Endothelial cell of umbilical vein (primary cell): ENCODE measurements around the gene ADAMTS6. TPM values are rescaled to one million over a fixed set of nuclear protein-coding genes. Genes with fewer than 3 reads are reported as not detected.
A peak's percentile ranks its signal among the peaks of the same experiment; 100 is the strongest.

ENCODE experiments used
- BruUV-seq: library from RNA; stranded (reverse); fragments of 400-500 nt; replicated peaks from 2 replicates; lab custom pipeline; 2021; lab: Mats Ljungman, UMichigan
- CTCF ChIA-PET: fragments of 300-600, 350-600 bp; sonication (Branson Sonifier 250); formaldehyde crosslinking; loops from one replicate; lab custom pipeline; 2021; ENCODE audit warnings: antibody characterized with exemption, inconsistent platforms; lab: Charles Lee
- POLR2A ChIA-PET: fragments of 300-600, 350-600 bp; sonication (Branson Sonifier 250); formaldehyde crosslinking; loops from one replicate; lab custom pipeline; 2021; ENCODE audit warnings: antibody characterized with exemption, inconsistent platforms; lab: Charles Lee
- DNase-seq: peaks from one replicate; pipeline ENCODE4 v3.0.0-alpha.2; 2011; ENCODE audit warnings: low read depth, low spot score
- FAIRE-seq: peaks from 2 replicates; lab custom pipeline; 2011; peaks lifted over from hg19 to GRCh38; lab: Jason Lieb, UNC
- H2AFZ ChIP-seq: 2 replicates; pipeline ENCODE4 v1.6.0; 2012; ENCODE audit warnings: low read depth, low read length, control low read depth, inconsistent platforms
- H3K27ac ChIP-seq: 2 replicates; pipeline ENCODE4 v1.5.1; 2011; ENCODE audit warnings: low read depth, mild to moderate bottlenecking, control low read depth, low read length, moderate library complexity; ENCODE audit not compliant: insufficient read depth
- H3K27me3 ChIP-seq, 2 experiments: 2 replicates each; pipeline versions ENCODE4 v1.6.0 to v1.6.1; 2011; ENCODE audit warnings: low read length in 2 of 2, mixed read lengths in 1 of 2; ENCODE audit not compliant: control insufficient read depth in 2 of 2, insufficient read depth in 2 of 2
- H3K36me3 ChIP-seq, 2 experiments: 2 replicates in 1 of 2; 3 replicates in 1 of 2; pipeline ENCODE4 v1.5.1; 2011; ENCODE audit warnings: low read length in 2 of 2, mild to moderate bottlenecking in 1 of 2, moderate library complexity in 1 of 2; ENCODE audit not compliant: control insufficient read depth in 2 of 2, insufficient read depth in 2 of 2; ENCODE audit errors: extremely low read depth in 1 of 2
- H3K4me1 ChIP-seq: 3 replicates; pipeline ENCODE4 v1.5.1; 2011; ENCODE audit warnings: mild to moderate bottlenecking, low read length; ENCODE audit not compliant: control insufficient read depth, insufficient read depth; ENCODE audit errors: extremely low read depth
- H3K4me2 ChIP-seq: 2 replicates; pipeline ENCODE4 v1.6.1; 2011; ENCODE audit warnings: low read length, control low read depth, mixed read lengths; ENCODE audit not compliant: insufficient read depth
- H3K4me3 ChIP-seq, 3 experiments: fragments of 200-600 bp in 1 of 3; sonication (generic), shearing (Covaris generic) in 1 of 3; replicated peaks in 1 of 3; 2 replicates each; pipeline ENCODE4 v1.5.1; 2011 to 2016; ENCODE audit warnings: control low read depth in 3 of 3, low read length in 3 of 3, mild to moderate bottlenecking in 2 of 3, inconsistent platforms in 1 of 3, low read depth in 1 of 3, moderate library complexity in 1 of 3; ENCODE audit not compliant: insufficient read depth in 1 of 3
- H3K79me2 ChIP-seq: 2 replicates; pipeline ENCODE4 v1.6.0; 2012; ENCODE audit warnings: low read length, inconsistent platforms; ENCODE audit not compliant: control insufficient read depth, insufficient read depth
- H3K9ac ChIP-seq: replicated peaks from 2 replicates; pipeline ENCODE3; 2011; ENCODE audit warnings: low read length, control low read depth; ENCODE audit not compliant: insufficient read depth; ENCODE audit errors: extremely low read depth
- H3K9me1 ChIP-seq: replicated peaks from 3 replicates; pipeline ENCODE4 v1.6.0; 2011; ENCODE audit warnings: mild to moderate bottlenecking, low read length; ENCODE audit not compliant: control insufficient read depth, insufficient read depth; ENCODE audit errors: extremely low read depth
- H3K9me3 ChIP-seq: replicated peaks from 2 replicates; pipeline ENCODE4 v1.5.1; 2012; ENCODE audit warnings: low read length, inconsistent platforms; ENCODE audit not compliant: control insufficient read depth, insufficient read depth
- H4K20me1 ChIP-seq: replicated peaks from 2 replicates; pipeline ENCODE3; 2011; ENCODE audit warnings: mild to moderate bottlenecking, low read length; ENCODE audit not compliant: control insufficient read depth, insufficient read depth; ENCODE audit errors: extremely low read depth
- CTCF ChIP-seq, 2 donors: IDR thresholded peaks; 1 replicate in 1 of 2; 2 replicates in 1 of 2; pipeline ENCODE4 v1.5.1; 2011; ENCODE audit warnings: low read length in 2 of 2, mild to moderate bottlenecking in 2 of 2, moderate library complexity in 2 of 2, control low read depth in 1 of 2, inconsistent platforms in 1 of 2, low read depth in 1 of 2; ENCODE audit not compliant: insufficient read depth in 1 of 2; ENCODE audit errors: extremely low read depth in 1 of 2
- GATA2 ChIP-seq: IDR thresholded peaks from 2 replicates; pipeline ENCODE4 v1.7.0; 2011; ENCODE audit warnings: low read depth, mild to moderate bottlenecking, moderate library complexity, mixed read lengths, low read length; ENCODE audit not compliant: insufficient read length, insufficient read depth
- JUN ChIP-seq: IDR thresholded peaks from 2 replicates; pipeline ENCODE4 v1.6.1; 2011; ENCODE audit warnings: borderline replicate concordance, low read depth; ENCODE audit not compliant: insufficient read length, insufficient read depth
- MYC ChIP-seq: IDR thresholded peaks from one replicate; pipeline ENCODE4 v1.6.1; 2011; ENCODE audit warnings: mild to moderate bottlenecking, low read depth, low read length
- POLR2A ChIP-seq: IDR thresholded peaks from 2 replicates; pipeline ENCODE4 v1.6.1; 2012; ENCODE audit warnings: low read depth, mild to moderate bottlenecking, control low read depth, low read length
- POLR2AphosphoS5 ChIP-seq: IDR thresholded peaks from 2 replicates; pipeline ENCODE4 v1.6.1; 2012; ENCODE audit warnings: low read depth, mild to moderate bottlenecking, control low read depth, low read length, moderate library complexity; ENCODE audit not compliant: insufficient read depth
- dilution Hi-C: fragments of 300-500 bp; cut with MboI; formaldehyde crosslinking; loops from one replicate; pipeline ENCODE4 v1.15.0; 2019; ENCODE audit warnings: low sequenced_read_pairs; ENCODE audit not compliant: extremely low pct_ligation_motif_present
- intact Hi-C: fragments of 100-400 bp; cut with micrococcal nuclease; formaldehyde crosslinking; loops from one replicate; pipeline ENCODE4 v1.10.0; 2022
- polyA plus RNA-seq, 4 experiments: library from polyadenylated mRNA; depleted of rRNA in 3 of 4; stranded (reverse) in 3 of 4; unstranded in 1 of 4; fragments of >200 nt; gene quantifications; 2 replicates each; pipeline versions ENCODE4 v1.2.1 to v1.2.3, GENCODE V29; 2011 to 2012; ENCODE audit warnings: missing spikeins in 1 of 4
- total RNA-seq: library from RNA; stranded (reverse); gene quantifications from 2 replicates; pipeline ENCODE4 v1.2.3, GENCODE V29; 2021

Gene ADAMTS6
- total and polyA plus RNA-seq, 2 donors (not counting 3 experiments of a cell fraction or from before 2014, with no cell fraction given), result 20.4 to 43.4 TPM

GRCh38 chr5:65229841-65230240, 251.9 kb downstream of the ADAMTS6 start:
- Histone ChIP-seq H3K4me1 (no peaks in the 10 kb centered on the region), H3K27me3 (no peaks in the 10 kb centered on the region), H4K20me1 (no peaks in the 10 kb centered on the region), H3K36me3 (peaks cover 2 to 15% of the 10 kb centered on the region in 2 experiments), H3K79me2 (no peaks in the 10 kb centered on the region), H3K4me3 (no peak overlapping the region), H3K27ac (no peak overlapping the region), H2AFZ (no peak overlapping the region), H3K4me2 (no peak overlapping the region), H3K9me3 (no peaks in the 10 kb centered on the region), H3K9me1 (no peaks in the 10 kb centered on the region), H3K9ac (no peak overlapping the region)
- ChIA-PET CTCF (interaction anchor here (1.0 kb wide), 2 partner anchors 20 to 419 kb away, joined by 3 to 4 read pairs; no protein-coding TSS in a partner anchor), POLR2A (no interaction called here)
- no peak for FAIRE-seq
- intact Hi-C loops (no loop called here), dilution Hi-C loops (no loop called here)
- TF ChIP-seq MYC (no peak), POLR2A (no peak), JUN (no peak), GATA2 (no peak), POLR2AphosphoS5 (no peak)
- no TSS peak for BruUV-seq
- no peak for DNase-seq

- Histone ChIP-seq H3K9me3 (no peaks in the 10 kb centered on the region), H3K4me2 (no peak overlapping the region), H2AFZ (no peak overlapping the region), H3K9me1 (no peaks in the 10 kb centered on the region), H3K4me3 (no peak overlapping the region), H3K9ac (no peak overlapping the region), H4K20me1 (no peaks in the 10 kb centered on the region), H3K36me3 (peaks cover 0 to 6% of the 10 kb centered on the region in 2 experiments), H3K4me1 (peaks cover 10% of the 10 kb centered on the region), H3K27ac (no peak overlapping the region), H3K27me3 (no peaks in the 10 kb centered on the region), H3K79me2 (no peaks in the 10 kb centered on the region)
- peak; percentile 28 for DNase-seq
- peak; percentile 57 for FAIRE-seq
- dilution Hi-C loops, result no loop called here
- intact Hi-C loops, result no loop called here
- ChIA-PET CTCF (interaction anchor here (1.4 to 1.7 kb wide), 2 partner anchors 14 to 403 kb away, joined by 4 to 5 read pairs; no protein-coding TSS in a partner anchor), POLR2A (no interaction called here)
- no TSS peak for BruUV-seq
- peak; percentile 44 to 50 for TF ChIP-seq CTCF (IDR thresholded peaks at IDR 0.05; ENCODE audit: extremely low read depth in 1 of 2, insufficient read depth in 1 of 2, low read depth in 1 of 2, low read length in 2 of 2)
- TF ChIP-seq POLR2A, result no peak
Measured at GRCh38 chr5:65213921-65214525, 267.7 kb downstream of the ADAMTS6 start.
